GM12875 (cell line): ENCODE data around the gene MYLK.

Experiments used
- H3K4me3 ChIP-seq: one replicate; pipeline ENCODE4 v1.5.1; 2011; ENCODE audit warnings: low read depth, low read length, control low read depth
- CTCF ChIP-seq: IDR thresholded peaks from 2 replicates; pipeline ENCODE4 v1.5.1; 2011; ENCODE audit warnings: low read depth, mild to moderate bottlenecking, control low read depth, inconsistent platforms, low read length, moderate library complexity, borderline replicate concordance; ENCODE audit not compliant: insufficient read depth

The MYLK gene

GRCh38 chr3:123778991-123779622 is 105.0 kb downstream of the MYLK start:
- H3K4me3 ChIP-seq, result no peak overlapping the region
- TF ChIP-seq CTCF, result no peak

- H3K4me3 ChIP-seq, result no peak overlapping the region
- TF ChIP-seq CTCF, result no peak
Observed at GRCh38 chr3:123778525-123778924, 105.6 kb downstream of the MYLK start.

- no peak overlapping the region for H3K4me3 ChIP-seq
- no peak for TF ChIP-seq CTCF
Observed at GRCh38 chr3:123776071-123776782, 107.9 kb downstream of the MYLK start.

- H3K4me3 ChIP-seq, result no peak overlapping the region
- TF ChIP-seq CTCF, result no peak
Observed at GRCh38 chr3:123774474-123774873, 109.7 kb downstream of the MYLK start.

- no peak for TF ChIP-seq CTCF
- no peak overlapping the region for H3K4me3 ChIP-seq
Observed at GRCh38 chr3:123773681-123774431, 110.3 kb downstream of the MYLK start.

- no peak for TF ChIP-seq CTCF
- no peak overlapping the region for H3K4me3 ChIP-seq
Observed at GRCh38 chr3:123769356-123769743, 114.8 kb downstream of the MYLK start.
